IMR-90 (cell line): ENCODE data around the gene GPC6.

Experiments used
- BHLHE40 ChIP-seq: fragments of 150-350 bp; IDR thresholded peaks from 2 replicates; pipeline ENCODE4 v1.6.1; 2016; ENCODE audit warnings: mild to moderate bottlenecking, low read depth, low read length
- CEBPB ChIP-seq: IDR thresholded peaks from 2 replicates; pipeline ENCODE4 v1.6.1; 2012; ENCODE audit warnings: low read depth, low read length, improper control_type of control experiment
- CHD1 ChIP-seq: IDR thresholded peaks from 2 replicates; pipeline ENCODE4 v1.6.1; 2012; ENCODE audit warnings: low read depth, low read length, improper control_type of control experiment
- ELK1 ChIP-seq: fragments of 150-350 bp; IDR thresholded peaks from 2 replicates; pipeline ENCODE4 v1.6.1; 2016; ENCODE audit warnings: low read depth, mild to moderate bottlenecking, low read length, moderate library complexity, borderline replicate concordance
- MAFK ChIP-seq: IDR thresholded peaks from 2 replicates; pipeline ENCODE4 v1.6.1; 2012; ENCODE audit warnings: low read depth, low read length, improper control_type of control experiment
- MAZ ChIP-seq: IDR thresholded peaks from 2 replicates; pipeline ENCODE4 v1.6.1; 2012; ENCODE audit warnings: low read depth, mild to moderate bottlenecking, low read length, improper control_type of control experiment, moderate library complexity, borderline replicate concordance
- MXI1 ChIP-seq: IDR thresholded peaks from 2 replicates; pipeline ENCODE4 v1.6.1; 2012; ENCODE audit warnings: low read depth, mild to moderate bottlenecking, low read length, moderate library complexity, borderline replicate concordance
- NFE2L2 ChIP-seq: fragments of 150-350 bp; IDR thresholded peaks from 2 replicates; pipeline ENCODE4 v1.6.1; 2016; ENCODE audit warnings: low read depth, mild to moderate bottlenecking, low read length
- POLR2A ChIP-seq: IDR thresholded peaks from 2 replicates; pipeline ENCODE4 v1.6.1; 2012; ENCODE audit warnings: mild to moderate bottlenecking, low read depth, low read length
- RFX5 ChIP-seq: IDR thresholded peaks from 2 replicates; pipeline ENCODE4 v1.8.0; 2012; ENCODE audit warnings: low read depth, mild to moderate bottlenecking, low read length, moderate library complexity
- SMC3 ChIP-seq: fragments of 150-350 bp; IDR thresholded peaks from 2 replicates; pipeline ENCODE4 v1.6.1; 2016; ENCODE audit warnings: low read depth, mild to moderate bottlenecking, antibody characterized with exemption, low read length, moderate library complexity
- TF ChIP-seq, protein P1 (sequence below): conservative IDR thresholded peaks from 2 replicates; pipeline ENCODE4 v1.5.1; 2012; ENCODE audit warnings: mild to moderate bottlenecking, low read depth, low read length, improper control_type of control experiment
- TF ChIP-seq, protein P2 (sequence below): fragments of 150-350 bp; IDR thresholded peaks from 2 replicates; pipeline ENCODE4 v1.6.1; 2017; ENCODE audit warnings: mild to moderate bottlenecking, antibody characterized with exemption, low read length, low read depth

GRCh38 chr13:93343097-93343496 is 116.5 kb downstream of the GPC6 start:
- TF ChIP-seq, protein P1, sequence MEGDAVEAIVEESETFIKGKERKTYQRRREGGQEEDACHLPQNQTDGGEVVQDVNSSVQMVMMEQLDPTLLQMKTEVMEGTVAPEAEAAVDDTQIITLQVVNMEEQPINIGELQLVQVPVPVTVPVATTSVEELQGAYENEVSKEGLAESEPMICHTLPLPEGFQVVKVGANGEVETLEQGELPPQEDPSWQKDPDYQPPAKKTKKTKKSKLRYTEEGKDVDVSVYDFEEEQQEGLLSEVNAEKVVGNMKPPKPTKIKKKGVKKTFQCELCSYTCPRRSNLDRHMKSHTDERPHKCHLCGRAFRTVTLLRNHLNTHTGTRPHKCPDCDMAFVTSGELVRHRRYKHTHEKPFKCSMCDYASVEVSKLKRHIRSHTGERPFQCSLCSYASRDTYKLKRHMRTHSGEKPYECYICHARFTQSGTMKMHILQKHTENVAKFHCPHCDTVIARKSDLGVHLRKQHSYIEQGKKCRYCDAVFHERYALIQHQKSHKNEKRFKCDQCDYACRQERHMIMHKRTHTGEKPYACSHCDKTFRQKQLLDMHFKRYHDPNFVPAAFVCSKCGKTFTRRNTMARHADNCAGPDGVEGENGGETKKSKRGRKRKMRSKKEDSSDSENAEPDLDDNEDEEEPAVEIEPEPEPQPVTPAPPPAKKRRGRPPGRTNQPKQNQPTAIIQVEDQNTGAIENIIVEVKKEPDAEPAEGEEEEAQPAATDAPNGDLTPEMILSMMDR: no peak
- TF ChIP-seq CHD1 (no peak), POLR2A (no peak), MXI1 (no peak), NFE2L2 (no peak), RFX5 (no peak), CEBPB (no peak), MAFK (no peak), ELK1 (no peak), SMC3 (no peak), BHLHE40 (no peak), MAZ (no peak)
- TF ChIP-seq, protein P2, sequence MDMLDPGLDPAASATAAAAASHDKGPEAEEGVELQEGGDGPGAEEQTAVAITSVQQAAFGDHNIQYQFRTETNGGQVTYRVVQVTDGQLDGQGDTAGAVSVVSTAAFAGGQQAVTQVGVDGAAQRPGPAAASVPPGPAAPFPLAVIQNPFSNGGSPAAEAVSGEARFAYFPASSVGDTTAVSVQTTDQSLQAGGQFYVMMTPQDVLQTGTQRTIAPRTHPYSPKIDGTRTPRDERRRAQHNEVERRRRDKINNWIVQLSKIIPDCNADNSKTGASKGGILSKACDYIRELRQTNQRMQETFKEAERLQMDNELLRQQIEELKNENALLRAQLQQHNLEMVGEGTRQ: no peak
